HG03378 (cell line): ENCODE measurements around the gene CHCHD10.

Source experiments
- ATAC-seq: cut with Tn5 transposase; IDR thresholded peaks from one replicate; pipeline ENCODE4 v1.9.1; 2021; ENCODE audit warnings: mild to moderate bottlenecking, moderate library complexity; ENCODE audit not compliant: unreplicated experiment

Gene CHCHD10

GRCh38 chr22:23773483-23774113 is 5.8 kb upstream of the CHCHD10 start:
- no peak for ATAC-seq

- no peak for ATAC-seq
Measured at GRCh38 chr22:23772649-23773473, 5.1 kb upstream of the CHCHD10 start, which contains the start of gene MMP11. MMP11 (plus strand) TSS chr22:23772849; CDS start chr22:23772871, 22 bp downstream.

DNA sequence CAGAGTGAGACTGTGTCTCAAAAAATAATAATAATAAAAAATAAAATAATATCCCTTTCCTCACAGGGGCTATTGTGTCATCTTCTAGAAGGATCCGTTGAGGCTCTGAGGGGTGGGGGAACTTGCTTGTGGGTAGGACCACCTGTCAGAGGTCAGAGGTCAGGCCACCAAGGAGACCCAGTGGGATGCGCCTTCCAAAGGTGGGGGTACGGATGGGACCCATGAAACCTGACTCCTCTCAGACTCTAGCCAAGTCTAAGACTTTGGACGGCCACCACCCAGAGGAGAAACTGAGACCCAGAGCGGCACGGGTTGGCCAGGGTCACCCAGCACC is 4.5 kb upstream of the CHCHD10 start:
- no peak for ATAC-seq

- no peak for ATAC-seq
Measured at GRCh38 chr22:23769321-23769965, 1.7 kb upstream of the CHCHD10 start.

- no peak for ATAC-seq
Measured at GRCh38 chr22:23767303-23767672, 484 bp downstream of the CHCHD10 start.

DNA sequence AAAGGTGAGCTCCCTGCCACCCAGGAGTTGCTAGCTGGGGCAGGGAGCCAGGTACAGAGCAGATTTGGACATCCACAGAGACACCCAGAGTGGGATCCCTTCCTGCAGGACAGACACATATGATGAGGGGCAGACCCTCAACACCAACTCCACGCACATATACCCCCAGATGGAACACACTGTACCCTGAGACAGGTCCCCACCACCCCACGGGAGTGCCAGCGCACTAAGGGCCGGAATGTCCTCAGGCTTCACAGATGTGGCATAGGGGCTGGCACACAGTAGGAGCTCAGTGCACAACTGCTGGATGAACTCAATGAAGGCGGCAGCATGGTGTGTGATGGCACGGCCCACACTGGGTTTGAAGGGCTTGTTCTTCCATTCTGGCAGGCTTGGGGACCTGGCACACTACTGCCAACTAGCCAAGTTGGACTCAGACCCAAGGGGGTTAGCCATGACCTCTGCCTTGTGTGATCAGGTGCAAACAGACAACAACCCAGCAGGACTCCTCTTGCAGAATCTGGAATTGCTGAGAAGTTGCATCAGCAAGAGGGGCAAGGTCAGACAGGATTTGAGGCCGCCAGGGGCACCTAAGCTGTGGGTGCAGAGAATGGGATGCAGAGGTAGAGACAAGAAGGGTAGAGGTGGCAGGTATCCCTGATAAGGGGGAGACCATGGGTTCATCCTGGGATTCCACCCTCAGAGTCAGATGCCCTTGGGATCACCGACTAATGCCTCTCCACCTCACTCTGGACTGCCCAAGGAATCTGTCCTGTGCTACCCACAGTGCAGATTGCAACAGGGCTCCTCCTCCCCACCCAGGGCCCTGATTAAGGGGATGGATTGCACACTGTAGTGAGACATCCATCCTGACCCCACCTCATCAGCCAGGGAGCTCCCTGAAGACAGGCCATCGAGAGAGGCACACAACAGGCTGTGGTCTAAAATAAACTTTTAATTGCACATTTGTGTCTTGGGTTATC is 2.6 kb downstream of the CHCHD10 start:
- ATAC-seq, result no peak

DNA sequence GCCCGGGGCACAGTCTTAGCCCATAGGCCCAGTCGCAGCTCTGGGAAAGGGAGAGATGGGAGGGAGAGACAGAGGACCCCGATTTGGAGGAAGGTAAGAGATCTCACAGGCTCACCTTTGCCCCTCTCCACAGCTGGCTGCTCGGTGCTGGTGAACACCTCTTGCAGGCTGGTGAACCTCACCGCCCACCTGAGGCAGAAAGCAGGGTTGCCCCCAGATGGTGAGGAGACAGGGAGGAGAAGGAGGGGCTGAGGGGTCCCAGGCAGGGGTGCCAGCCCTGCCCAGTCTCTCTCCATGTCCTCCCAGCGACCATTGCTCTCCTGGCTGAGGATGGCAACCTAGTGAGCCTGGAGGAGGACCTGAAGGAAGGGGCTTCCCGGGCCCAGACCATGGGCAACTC is 3.8 kb downstream of the CHCHD10 start:
- ATAC-seq, result no peak

DNA sequence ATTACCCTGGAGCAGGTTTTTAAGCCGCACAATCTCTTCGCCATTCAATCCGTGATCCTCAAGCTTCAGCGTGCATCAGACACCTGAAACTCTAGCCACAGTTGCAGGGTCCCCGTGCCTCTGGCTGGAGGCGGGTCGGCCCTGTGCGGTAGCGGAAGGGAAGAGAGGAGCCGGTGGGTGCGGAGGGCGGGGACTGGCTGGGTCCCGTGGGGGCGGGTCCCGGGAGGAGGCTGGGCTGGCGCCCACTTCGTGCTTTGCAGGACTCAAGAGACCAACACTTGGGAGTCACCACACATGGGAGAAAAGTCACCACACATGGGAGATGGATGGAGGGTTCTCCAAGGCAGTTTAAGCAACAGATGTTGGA is 4.2 kb downstream of the CHCHD10 start:
- no peak for ATAC-seq

DNA sequence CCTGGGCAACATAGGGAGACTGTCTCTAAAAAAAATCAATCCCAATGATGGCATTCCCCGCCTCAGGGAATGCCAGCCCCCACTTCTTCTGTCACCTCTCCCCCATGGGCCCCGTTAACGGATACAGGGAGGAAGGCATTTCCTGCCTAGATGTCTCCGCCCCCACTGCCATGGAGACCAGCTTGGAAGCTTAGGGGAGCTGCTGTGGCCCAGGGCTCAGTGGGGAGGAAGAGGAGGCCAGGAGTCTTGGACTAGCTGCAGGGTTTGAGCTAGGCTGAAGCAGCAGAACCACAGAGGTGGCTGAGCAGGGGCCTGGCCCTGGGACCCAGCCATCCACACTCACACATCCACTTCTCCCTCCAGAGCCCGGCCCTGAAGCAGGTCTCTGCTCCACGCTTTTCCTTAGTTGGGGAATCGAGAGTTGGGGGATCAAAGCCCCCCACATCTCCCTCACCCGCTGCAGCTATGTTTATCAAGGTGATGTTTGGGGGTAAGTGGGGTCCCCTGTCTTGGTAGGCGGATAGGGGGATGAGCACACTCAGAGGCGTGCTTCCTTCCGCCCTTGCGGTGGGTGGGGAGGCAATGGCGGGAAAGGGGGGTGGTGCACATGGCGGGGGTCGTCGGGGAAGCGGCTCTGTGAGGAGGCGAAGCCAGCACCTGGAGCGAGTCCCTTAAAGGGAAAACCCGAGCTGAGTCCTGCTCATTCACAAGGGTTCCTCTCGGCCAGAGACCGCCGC is 4.8 kb downstream of the CHCHD10 start, which contains the start of gene C22orf15:
C22orf15 (plus strand) TSS at position 149 of the 737 bp plus-strand sequence; CDS start at position 466, 317 bp downstream.
- ATAC-seq, result no peak

GRCh38 chr22:23760056-23760455 is 7.7 kb downstream of the CHCHD10 start:
- ATAC-seq, result no peak

DNA sequence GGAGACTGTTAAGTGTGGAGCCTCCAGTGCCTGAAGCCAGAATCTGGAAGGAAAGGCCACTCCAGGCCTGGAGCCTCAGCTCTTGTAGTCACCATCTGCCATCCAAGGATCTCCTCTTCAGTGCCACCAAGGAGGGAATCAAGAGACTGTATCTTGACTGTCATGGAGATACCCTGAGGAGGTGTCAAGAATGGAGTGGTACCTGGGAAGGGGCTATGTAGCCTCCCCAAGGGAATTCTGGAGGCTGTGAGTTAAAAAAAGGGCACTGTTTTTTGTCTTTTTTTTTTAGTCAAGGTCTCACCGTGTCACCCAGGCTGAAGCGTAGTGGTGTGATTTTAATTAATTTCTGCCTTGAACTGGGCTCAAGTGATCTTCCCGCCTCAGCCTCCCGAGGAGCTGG is 8.2 kb downstream of the CHCHD10 start:
- no peak for ATAC-seq

DNA sequence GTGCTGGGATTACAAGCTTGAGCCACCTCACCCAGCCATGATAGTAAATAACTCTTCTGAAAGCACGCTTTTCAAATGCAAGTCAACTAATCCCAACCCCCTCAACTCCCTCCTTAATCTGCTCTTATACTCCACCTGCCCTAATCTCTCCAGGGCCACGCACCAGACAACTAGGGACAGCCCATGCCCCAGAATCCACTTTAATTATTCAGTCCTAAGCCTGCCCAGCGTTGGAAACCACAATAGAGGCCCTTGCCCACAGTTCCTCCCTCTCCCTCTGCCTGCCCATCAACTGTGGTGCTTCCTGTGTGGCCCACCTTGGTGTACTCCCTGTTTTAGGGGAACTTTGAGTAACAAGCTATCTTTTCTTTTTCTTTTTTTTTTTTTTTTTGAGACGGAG is 10.9 kb downstream of the CHCHD10 start:
- no peak for ATAC-seq

DNA sequence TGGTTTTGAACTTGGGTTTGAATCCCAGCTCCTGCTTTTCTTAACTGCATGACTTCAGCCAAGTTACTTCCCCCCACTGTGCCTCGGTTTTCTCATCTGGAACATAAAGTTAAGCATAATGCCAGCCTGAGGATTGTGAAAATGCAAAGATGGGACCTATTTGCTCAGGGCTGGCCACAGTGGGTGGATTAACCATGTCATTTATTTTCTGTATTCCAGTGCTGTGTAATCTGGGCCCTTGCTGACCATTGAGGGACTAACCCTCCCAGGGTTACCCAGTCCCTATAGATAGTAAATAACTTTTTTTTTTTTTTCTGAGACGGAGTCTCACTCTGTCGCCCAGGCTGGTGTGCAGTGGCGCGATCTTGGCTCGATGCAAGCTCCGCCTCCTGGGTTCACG is 12.1 kb downstream of the CHCHD10 start:
- no peak for ATAC-seq

GRCh38 chr22:23754980-23755636 is 12.7 kb downstream of the CHCHD10 start:
- ATAC-seq, result no peak

DNA sequence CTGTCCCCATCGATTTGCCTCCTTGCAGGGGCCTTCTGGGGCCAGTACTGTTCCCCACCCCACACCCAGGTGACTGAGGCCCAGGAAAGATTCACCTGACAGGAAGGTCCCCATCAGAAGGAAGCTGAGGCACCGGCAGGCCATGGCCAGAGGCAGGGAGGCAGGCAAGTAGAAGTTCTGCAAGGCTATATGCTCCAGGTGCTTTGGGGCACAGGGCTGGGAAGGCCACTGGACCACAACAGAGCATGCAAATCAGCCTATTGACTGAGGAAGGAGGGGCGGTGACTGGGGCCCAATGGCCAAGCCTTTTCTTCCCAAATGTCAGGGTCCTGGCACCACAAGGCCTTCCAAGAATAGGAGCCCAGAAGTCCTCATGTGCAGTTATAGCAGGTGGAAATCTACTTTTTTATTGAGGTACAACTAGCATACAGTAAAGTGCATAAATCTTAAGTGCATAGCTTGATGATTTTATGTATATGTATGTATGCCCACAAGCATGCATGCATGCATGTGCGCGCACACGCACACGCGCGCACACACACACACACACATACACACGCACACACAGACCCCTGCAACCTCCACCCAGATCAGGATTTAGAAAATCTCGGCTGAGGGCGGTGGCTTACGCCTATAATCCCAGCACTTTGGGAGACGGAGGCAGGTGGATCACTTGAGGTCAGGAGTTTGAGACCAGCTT is 13.4 kb downstream of the CHCHD10 start, which contains the start of gene VPREB3:
VPREB3 (minus strand) TSS at position 206 of the 700 bp plus-strand sequence; CDS start at position 144, 62 bp downstream.
- no peak for ATAC-seq

GRCh38 chr22:23753385-23753784 is 14.4 kb downstream of the CHCHD10 start:
- no peak for ATAC-seq

GRCh38 chr22:23752750-23753149 is 15.0 kb downstream of the CHCHD10 start:
- no peak for ATAC-seq

- ATAC-seq, result no peak
Measured at GRCh38 chr22:23752090-23752691, 15.6 kb downstream of the CHCHD10 start.
